Muscle layer of colon (tissue), 2 donors: ENCODE results near the gene PTPRC.

Experiments used
- H3K27ac ChIP-seq: one replicate; pipeline ENCODE4 v1.7.0; 2013; ENCODE audit warnings: low read depth, mild to moderate bottlenecking, low read length, moderate library complexity
- H3K27me3 ChIP-seq, 2 donors: one replicate each; pipeline ENCODE4 v1.7.0; 2013; ENCODE audit warnings: low read length in 2 of 2, mild to moderate bottlenecking in 2 of 2; ENCODE audit not compliant: insufficient read depth in 2 of 2, control insufficient read depth in 1 of 2
- H3K36me3 ChIP-seq: one replicate; pipeline ENCODE4 v1.7.0; 2013; ENCODE audit warnings: mild to moderate bottlenecking, low read length; ENCODE audit not compliant: insufficient read depth
- H3K4me1 ChIP-seq: one replicate; pipeline ENCODE4 v1.7.0; 2013; ENCODE audit warnings: mild to moderate bottlenecking, low read length; ENCODE audit not compliant: insufficient read depth
- H3K4me3 ChIP-seq, 2 donors: one replicate each; pipeline ENCODE4 v1.7.0; 2013; ENCODE audit warnings: low read length in 2 of 2, low read depth in 1 of 2, mild to moderate bottlenecking in 1 of 2, moderate library complexity in 1 of 2
- H3K9ac ChIP-seq: one replicate; pipeline ENCODE4 v1.7.0; 2013; ENCODE audit warnings: low read length
- H3K9me3 ChIP-seq: one replicate; pipeline ENCODE4 v1.7.0; 2013; ENCODE audit warnings: mild to moderate bottlenecking, low read length
- donor health status: abdominal sarcoma.
- donor health status: Adenocarcinoma of cecum.

Gene PTPRC

DNA sequence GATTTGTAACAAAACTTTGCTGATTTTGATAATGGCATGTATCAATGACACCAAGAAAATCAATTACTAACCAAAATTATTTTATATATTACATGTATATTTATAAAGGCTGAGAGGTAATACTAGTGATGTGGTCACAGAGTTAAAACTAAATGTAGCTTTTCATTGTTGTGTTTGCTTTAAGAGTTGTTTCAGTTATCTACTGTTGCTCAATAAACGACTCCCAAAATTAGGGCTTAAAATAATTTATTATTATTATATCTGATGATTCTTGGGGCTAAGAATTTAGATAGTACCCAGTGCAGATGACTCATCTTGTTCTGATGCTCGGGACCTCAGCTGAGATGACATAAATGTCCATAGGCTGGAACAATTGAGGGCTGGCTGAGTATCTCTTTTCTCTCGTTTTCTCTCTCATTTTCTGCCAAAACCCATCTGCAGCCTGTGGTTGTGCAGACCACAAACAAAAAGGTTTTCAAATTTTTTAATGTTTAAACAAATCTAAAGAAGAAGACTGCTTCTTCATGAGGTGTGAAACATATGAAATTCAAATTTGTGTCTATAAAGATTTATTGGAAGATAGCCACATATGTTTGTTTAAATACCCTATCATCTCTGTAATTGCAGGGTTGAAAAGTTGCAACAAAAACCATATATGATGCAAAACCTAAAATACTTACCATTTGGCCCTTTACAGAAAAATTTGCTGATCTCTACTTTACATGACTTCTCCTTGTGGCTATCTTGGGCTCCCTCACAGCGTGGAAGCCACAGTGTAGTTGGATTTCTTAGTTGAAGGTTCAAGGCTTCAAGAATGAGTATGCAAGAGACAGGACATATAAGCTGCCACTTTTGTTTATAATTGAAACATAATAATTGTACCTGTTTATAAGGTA is 14.8 kb upstream of the PTPRC start:
- Histone ChIP-seq H3K9me3 (no peaks in the 10 kb centered on the region), H3K9ac (no peak overlapping the region), H3K4me1 (no peaks in the 10 kb centered on the region), H3K36me3 (no peaks in the 10 kb centered on the region), H3K4me3 (no peak overlapping the region), H3K27me3 (no peaks in the 10 kb centered on the region), H3K27ac (no peak overlapping the region)

DNA sequence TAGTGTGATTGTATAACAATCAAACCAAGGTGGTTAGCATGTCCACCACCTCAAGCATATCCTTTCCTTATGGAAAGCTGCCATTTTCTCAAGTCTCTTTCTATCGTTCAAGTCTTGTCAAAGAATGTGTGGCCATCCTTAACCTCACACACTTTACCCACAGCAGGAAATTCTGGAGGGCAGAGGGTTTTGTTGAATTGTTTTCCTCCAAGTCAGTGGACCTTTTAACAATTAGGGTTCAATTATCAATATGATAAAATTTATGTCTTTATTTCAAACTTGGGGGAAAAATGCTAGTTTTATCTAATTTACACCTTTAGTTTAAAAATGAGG is 14.2 kb upstream of the PTPRC start:
- Histone ChIP-seq H3K27ac (no peak overlapping the region), H3K4me3 (no peak overlapping the region), H3K4me1 (no peaks in the 10 kb centered on the region), H3K36me3 (no peaks in the 10 kb centered on the region), H3K9me3 (no peaks in the 10 kb centered on the region), H3K27me3 (no peaks in the 10 kb centered on the region), H3K9ac (no peak overlapping the region)

DNA sequence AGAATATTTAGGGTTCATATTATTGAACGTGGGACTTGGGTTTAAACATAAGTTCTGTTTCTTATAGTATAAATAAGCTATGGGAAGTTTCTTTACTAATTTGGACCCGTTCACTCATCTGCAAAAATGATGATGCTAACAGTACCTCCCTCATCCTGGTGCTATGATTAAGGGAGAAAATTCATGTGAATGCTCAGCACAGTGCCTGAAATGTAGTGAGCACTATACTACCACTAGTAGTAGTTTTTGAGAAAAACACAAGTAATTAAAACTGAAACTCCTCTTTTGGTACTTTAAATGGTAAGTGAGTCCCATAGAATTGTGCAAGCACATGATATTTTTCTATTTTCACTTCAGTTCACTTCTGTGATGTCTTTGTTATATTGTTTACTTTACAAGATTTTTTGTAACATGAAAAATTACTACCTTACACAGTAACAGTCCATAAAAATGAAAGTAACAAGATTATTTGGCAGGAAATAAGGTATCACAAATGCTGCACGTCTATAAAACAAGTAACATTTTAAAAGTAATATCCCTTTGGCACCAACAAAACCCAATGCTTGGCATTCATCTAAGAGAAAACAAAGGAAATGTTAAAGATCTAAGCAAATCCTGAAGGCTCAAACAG is 11.3 kb upstream of the PTPRC start:
- Histone ChIP-seq H3K4me1 (no peaks in the 10 kb centered on the region), H3K9me3 (no peaks in the 10 kb centered on the region), H3K27ac (no peak overlapping the region), H3K4me3 (no peak overlapping the region), H3K9ac (no peak overlapping the region), H3K27me3 (no peaks in the 10 kb centered on the region), H3K36me3 (no peaks in the 10 kb centered on the region)

DNA sequence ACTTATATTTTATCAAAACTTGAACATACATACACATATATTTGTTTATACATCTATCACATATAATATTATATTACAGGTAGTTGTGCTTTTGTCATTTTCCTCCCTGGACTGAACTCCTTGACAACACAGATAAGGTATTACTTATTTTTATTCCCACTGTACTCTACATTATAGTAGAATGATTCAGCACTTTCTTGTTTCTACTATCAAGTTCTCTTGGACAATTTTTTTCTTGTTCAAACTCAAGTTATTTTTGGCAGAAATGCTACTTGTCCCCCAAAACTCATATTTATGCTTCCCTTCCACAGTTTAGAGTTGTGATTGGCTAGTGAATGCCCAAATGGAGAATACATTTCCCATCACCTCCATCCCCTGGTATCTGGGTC is 10.8 kb upstream of the PTPRC start:
- no peaks in the 10 kb centered on the region for H3K4me1 ChIP-seq
- H3K4me3 ChIP-seq: no peak overlapping the region
- H3K9ac ChIP-seq: no peak overlapping the region
- H3K9me3 ChIP-seq: no peaks in the 10 kb centered on the region
- no peak overlapping the region for H3K27ac ChIP-seq
- H3K36me3 ChIP-seq: no peaks in the 10 kb centered on the region
- no peaks in the 10 kb centered on the region for H3K27me3 ChIP-seq

DNA sequence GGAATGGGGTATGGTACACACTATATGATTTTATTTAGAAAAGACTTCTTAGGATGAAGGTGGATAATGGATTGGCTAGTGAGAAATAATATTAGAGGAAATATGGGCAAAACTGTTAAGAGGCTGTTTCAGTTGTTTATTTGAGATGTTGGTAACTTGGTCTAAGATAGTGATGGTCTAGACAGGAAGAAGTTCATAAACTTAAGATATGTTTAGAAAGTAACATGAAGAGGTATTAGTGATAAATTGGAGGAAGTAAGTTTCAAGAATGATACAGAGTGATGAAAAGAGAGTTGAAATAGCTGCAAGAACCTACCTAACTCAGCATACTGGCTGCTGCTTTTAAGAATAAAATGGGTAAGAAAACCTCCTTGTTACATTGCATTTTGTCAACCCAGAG is 9.2 kb upstream of the PTPRC start:
- Histone ChIP-seq H3K9ac (no peak overlapping the region), H3K9me3 (no peaks in the 10 kb centered on the region), H3K27ac (no peak overlapping the region), H3K27me3 (no peaks in the 10 kb centered on the region), H3K4me1 (no peaks in the 10 kb centered on the region), H3K36me3 (no peaks in the 10 kb centered on the region), H3K4me3 (no peak overlapping the region)

DNA sequence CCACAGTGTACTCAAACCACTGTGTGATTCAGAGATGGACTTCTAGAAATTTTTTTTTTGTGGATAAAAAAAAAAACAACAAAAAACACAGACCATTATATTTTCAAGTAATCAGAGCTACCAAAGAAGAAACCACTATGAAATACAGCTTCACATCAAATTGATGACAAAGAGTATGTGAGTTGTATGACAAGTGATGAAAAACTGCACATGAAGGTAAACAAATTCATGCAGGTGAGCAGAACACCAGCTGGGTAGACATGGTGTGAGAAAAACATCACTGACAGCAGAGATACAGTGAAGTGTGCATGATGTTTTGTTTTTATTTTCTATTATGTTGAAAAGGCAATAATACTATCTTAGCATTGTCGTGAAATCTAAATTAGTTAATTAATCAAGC is 8.0 kb upstream of the PTPRC start:
- Histone ChIP-seq H3K27me3 (no peaks in the 10 kb centered on the region), H3K9me3 (no peaks in the 10 kb centered on the region), H3K9ac (no peak overlapping the region), H3K4me3 (no peak overlapping the region), H3K36me3 (no peaks in the 10 kb centered on the region), H3K27ac (no peak overlapping the region), H3K4me1 (no peaks in the 10 kb centered on the region)

DNA sequence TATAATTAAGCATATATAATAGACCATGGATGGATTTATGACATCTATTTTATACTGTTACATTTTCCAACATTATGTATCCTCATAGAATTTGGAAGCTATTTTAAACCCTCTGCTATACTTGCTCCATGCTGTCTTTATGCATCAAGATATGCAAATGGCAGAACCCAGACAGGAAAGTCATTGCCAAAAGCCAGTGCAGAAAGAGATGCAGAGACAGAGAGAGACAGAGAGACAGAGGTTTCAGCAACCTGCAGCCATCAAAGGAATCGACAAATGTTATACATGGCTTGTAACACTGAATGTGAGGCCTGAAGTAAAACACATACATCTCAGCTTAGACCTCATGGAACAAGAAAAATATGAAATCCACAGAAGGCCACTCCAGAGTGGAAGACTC is 7.5 kb upstream of the PTPRC start:
- no peak overlapping the region for H3K27ac ChIP-seq
- H3K9me3 ChIP-seq: no peaks in the 10 kb centered on the region
- no peaks in the 10 kb centered on the region for H3K27me3 ChIP-seq
- H3K4me3 ChIP-seq: no peak overlapping the region
- no peak overlapping the region for H3K9ac ChIP-seq
- H3K36me3 ChIP-seq: no peaks in the 10 kb centered on the region
- H3K4me1 ChIP-seq: no peaks in the 10 kb centered on the region

DNA sequence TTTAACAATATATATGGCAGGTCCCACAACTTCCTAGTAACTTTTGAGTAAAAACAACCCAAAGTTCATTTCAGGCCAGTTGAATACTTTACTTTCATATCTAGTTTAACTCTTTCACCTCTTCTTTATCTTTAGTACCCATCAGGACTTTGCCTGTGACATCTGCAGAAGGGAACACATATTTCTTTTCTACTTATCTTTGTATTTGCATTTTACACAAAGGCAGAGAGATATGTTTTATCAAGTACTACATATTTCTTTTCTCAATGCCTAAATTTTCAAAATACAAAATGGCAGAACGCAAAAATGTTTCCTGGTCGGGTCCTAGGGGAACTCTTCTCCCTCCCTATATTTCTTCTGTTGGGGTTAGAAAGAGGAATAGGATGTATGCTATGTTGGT is 6.8 kb upstream of the PTPRC start:
- H3K4me3 ChIP-seq: no peak overlapping the region
- H3K27ac ChIP-seq: no peak overlapping the region

DNA sequence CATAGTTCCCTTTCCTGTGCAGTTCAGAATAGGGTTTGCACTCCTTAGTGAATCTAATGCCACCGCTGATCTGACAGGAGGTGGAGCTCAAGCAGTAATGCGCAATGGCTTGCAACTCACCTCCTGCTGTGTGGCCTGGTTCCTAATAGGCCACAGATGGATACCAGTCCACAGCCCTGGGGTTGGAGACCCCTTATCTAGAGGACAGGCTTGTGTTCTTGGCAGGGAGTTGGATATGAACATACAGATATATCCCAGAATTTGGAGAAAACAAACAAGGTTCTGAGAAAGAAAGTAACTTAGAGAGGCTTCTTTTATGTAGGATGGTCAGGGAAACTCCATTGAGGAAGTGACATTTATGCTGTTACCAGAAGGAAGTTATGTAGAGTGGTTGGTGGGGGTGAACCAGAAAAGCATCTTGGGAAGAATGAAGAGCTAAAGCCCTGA is 5.1 kb upstream of the PTPRC start:
- Histone ChIP-seq H3K4me1 (no peaks in the 10 kb centered on the region), H3K36me3 (no peaks in the 10 kb centered on the region), H3K4me3 (no peak overlapping the region), H3K9ac (no peak overlapping the region), H3K27me3 (no peaks in the 10 kb centered on the region), H3K27ac (no peak overlapping the region), H3K9me3 (no peaks in the 10 kb centered on the region)

More for the DNA sequence above, 6.8 kb upstream of the PTPRC start:
- Histone ChIP-seq H3K4me1 (no peaks in the 10 kb centered on the region), H3K36me3 (no peaks in the 10 kb centered on the region), H3K27me3 (no peaks in the 10 kb centered on the region), H3K9me3 (no peaks in the 10 kb centered on the region), H3K9ac (no peak overlapping the region)

DNA sequence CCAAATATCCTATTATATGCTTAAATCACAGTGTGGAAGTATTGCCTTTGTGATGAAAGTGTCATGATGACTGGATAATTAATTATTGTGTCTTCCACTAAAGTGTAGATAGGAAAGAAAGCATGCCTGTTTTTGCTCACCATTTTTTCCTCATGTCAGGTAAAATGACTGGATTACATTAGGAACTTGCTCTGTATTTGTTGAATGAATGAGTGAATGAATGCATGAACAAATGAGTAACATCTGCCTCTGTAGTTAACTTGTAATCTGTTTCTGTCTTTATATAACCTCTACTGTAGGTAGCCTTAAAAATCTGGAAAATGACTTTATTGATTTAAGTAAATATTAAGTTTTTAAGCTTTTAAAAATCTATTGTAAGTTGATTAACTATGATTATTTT is 2.9 kb upstream of the PTPRC start:
- no peaks in the 10 kb centered on the region for H3K36me3 ChIP-seq
- no peak overlapping the region for H3K9ac ChIP-seq
- H3K27ac ChIP-seq: no peak overlapping the region
- no peak overlapping the region for H3K4me3 ChIP-seq
- H3K9me3 ChIP-seq: no peaks in the 10 kb centered on the region
- H3K4me1 ChIP-seq: no peaks in the 10 kb centered on the region
- H3K27me3 ChIP-seq: no peaks in the 10 kb centered on the region

DNA sequence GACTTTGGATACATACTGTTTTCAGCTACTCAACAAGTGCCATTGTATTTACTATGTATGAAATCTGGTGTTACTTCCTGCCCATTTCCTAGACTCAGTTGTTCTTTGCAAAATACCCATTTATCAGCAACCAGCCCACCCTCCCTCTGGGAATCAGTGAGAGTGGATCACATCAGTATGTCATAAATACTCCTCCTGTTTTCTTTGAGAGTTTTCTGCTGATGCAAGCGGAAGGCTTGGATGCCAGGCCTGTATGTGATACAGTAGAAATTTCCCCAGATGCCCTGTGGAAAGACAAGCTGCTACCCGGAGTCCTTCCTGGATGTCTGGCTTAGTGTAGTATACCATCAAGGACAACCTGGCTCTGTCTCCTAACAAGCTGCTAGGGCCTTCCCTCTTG is 2.4 kb upstream of the PTPRC start:
- Histone ChIP-seq H3K36me3 (no peaks in the 10 kb centered on the region), H3K4me3 (no peak overlapping the region), H3K27ac (no peak overlapping the region), H3K27me3 (no peaks in the 10 kb centered on the region), H3K9me3 (no peaks in the 10 kb centered on the region), H3K4me1 (no peaks in the 10 kb centered on the region), H3K9ac (no peak overlapping the region)

DNA sequence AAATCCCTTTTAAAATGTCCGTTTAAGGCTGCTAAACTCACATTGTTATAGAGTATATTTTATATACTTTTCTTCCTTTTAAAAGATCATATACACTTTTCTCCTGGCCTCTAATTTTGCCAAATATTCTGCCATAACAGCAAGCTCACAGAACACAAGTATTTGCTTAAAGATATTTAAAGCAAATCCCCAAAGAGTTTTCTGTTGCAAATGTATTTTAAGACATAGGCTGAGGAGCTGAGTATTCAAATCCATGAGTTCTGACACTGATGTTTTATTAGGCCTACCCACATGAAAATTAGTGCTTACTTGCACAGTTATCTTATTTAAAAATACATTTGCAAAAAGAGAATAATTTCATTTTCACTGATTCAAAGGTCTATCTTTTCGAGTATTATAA is 1.7 kb upstream of the PTPRC start:
- no peak overlapping the region for H3K27ac ChIP-seq
- H3K27me3 ChIP-seq: no peaks in the 10 kb centered on the region
- H3K36me3 ChIP-seq: no peaks in the 10 kb centered on the region
- H3K9me3 ChIP-seq: no peaks in the 10 kb centered on the region
- H3K4me3 ChIP-seq: no peak overlapping the region
- H3K4me1 ChIP-seq: no peaks in the 10 kb centered on the region
- H3K9ac ChIP-seq: no peak overlapping the region
